Hair follicle dermal papilla cell (primary cell): ENCODE results near the gene XRCC5. TPM values are rescaled to one million over a fixed set of nuclear protein-coding genes. Genes with fewer than 3 reads are reported as not detected.

Experiments
- total RNA-seq: library from RNA; depleted of rRNA; stranded (reverse); fragments of >200 nt; gene quantifications from 2 replicates; pipeline ENCODE4 v1.2.3, GENCODE V29; 2012

XRCC5 gene
- total RNA-seq: 189 and 191 TPM in 2 replicates

DNA sequence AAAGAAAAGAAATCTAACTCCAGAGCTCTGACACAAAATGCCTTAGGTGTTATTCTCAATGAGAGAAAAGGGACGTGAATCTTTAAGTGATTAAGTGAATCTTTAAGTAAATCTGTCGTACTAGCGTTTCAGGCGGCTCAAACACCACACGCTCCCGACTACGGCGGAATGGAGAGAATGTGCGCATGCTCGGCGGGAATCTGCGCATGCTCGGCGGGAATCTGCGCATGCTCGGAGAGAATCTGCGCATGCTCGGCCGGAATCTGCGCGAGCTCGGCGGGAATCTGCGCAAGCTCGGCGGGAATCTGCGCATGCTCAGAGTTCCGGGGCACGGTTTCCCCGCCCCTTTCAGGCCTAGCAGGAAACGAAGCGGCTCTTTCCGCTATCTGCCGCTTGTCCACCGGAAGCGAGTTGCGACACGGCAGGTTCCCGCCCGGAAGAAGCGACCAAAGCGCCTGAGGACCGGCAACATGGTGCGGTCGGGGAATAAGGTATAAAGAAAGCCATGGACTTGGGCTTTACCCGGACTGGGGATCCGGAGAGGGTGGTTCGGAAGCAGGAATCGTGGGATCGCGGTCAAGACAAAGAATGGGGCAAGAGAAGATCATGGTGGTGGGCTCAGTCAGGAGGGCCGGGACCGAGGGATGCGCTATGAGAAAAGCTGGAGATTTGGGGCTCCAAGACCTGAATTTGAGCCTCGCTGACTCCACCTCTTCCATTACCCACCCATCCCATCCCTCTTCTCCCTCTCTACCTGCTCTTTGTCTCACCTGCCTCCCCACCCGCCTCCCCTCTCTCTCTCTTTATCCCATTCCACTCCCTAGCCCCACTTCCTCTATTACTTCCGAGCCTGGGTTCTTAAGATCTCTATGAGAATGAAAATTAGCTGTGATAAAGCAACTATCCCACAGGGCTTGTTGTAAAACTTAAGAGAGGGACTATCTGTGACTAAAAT lies at the start of gene XRCC5:
TSS of gene XRCC5 (plus strand) at position 382 of the 955 bp plus-strand sequence. CDS start at position 471, 89 bp downstream.

DNA sequence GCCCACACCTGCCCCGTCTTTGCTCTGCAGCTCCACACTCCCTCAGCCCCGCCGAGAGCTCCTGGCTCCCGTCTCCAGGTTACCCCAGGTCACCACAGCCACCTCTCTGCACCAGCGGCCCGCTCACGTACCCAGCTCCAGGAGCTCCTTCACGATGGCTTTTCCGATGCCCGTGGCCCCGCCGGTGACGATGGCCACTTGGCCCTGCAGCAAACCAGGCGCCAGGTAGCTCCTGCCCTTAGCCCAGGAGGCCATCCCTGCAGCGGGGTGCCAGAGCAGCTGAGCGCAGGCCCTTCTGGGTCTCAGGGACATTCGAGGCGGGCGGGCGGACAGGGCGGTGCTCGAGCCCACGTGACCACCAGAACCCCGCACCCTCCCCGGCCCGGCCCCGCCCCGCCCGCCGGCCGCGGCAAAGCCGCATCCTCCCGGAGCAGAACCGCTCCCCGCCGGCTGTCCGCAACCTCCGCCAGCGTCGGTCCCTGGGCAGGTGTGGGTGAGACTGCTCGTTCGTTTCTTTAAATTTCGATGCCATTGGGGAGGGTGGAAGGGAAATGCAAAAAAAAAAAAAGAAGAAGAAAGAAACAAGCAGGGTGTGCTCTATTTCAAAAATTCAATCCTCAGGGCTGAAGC lies 27.5 kb upstream of the XRCC5 start, which contains the start of the genes PECR and TMEM169:
TSS of gene PECR (minus strand) at position 323 of the 630 bp plus-strand sequence. CDS start at position 255, 68 bp downstream.
TSS of gene TMEM169 (plus strand) at position 433 of the 630 bp plus-strand sequence. CDS start 14,045 bp downstream, outside the sequence.

Other genes with a start within 250 kb of the XRCC5 start
- gene MREG, start 95.8 kb upstream of the XRCC5 start, total RNA-seq: 7.5 and 10.1 TPM in 2 replicates
- 6.2 and 11.0 TPM in 2 replicates for gene PECR, start 27.5 kb upstream of the XRCC5 start, total RNA-seq
- gene TMEM169, start 27.4 kb upstream of the XRCC5 start, total RNA-seq: 0.97 and 1.8 TPM in 2 replicates